K562 (cell line): ENCODE results near the gene NRF1. TPM values are rescaled to one million over a fixed set of nuclear protein-coding genes. Genes with fewer than 3 reads are reported as not detected.

ENCODE experiments used
- ATAC-seq: fragments of 200-7000 bp; cut with Tn5 transposase; 3 replicates; pipeline ENCODE4 v1.9.1; 2020; ENCODE audit warnings: moderate library complexity
- BruUV-seq: library from RNA; stranded (reverse); fragments of 400-500 nt; replicated peaks from 2 replicates; lab custom pipeline; 2021; lab: Mats Ljungman, UMichigan
- CTCF ChIA-PET: fragments of 300-600 bp; formaldehyde crosslinking; extraction: SDS; loops from one replicate; lab custom pipeline; 2021; ENCODE audit warnings: low intra/inter-chr PET ratio; lab: Yijun Ruan, JAX
- POLR2A ChIA-PET: fragments of 300-600, 350-650 bp; sonication (Branson Sonifier 250); formaldehyde crosslinking; extraction: SDS; loops from one replicate; lab custom pipeline; 2021; ENCODE audit warnings: antibody characterized with exemption, inconsistent platforms; lab: Yijun Ruan, JAX
- DNase-seq, 4 experiments: peaks; one replicate each; pipeline versions ENCODE4 v3.0.0 to v3.0.0-alpha.2; 2011 to 2018; ENCODE audit warnings: low spot score in 3 of 4, mixed read lengths in 3 of 4; ENCODE audit errors: extremely low read depth in 1 of 4
- FAIRE-seq: peaks from 2 replicates; lab custom pipeline; 2011; peaks lifted over from hg19 to GRCh38; lab: Jason Lieb, UNC
- H2AFZ ChIP-seq: 2 replicates; pipeline ENCODE4 v1.6.0; 2011; ENCODE audit warnings: low read depth, low read length, control low read depth, inconsistent platforms
- H3K27ac ChIP-seq: fragments of 200-600 bp; 3 replicates; pipeline ENCODE4 v1.8.0; 2011; ENCODE audit warnings: low read depth, mild to moderate bottlenecking, control low read depth, inconsistent platforms, low read length, moderate library complexity, mixed read lengths; ENCODE audit errors: extremely low read depth
- H3K27me3 ChIP-seq, 2 experiments: fragments of 300-600 bp in 1 of 2; 2 replicates in 1 of 2; 3 replicates in 1 of 2; pipeline versions ENCODE4 v1.6.0 to v1.8.0; 2011; ENCODE audit warnings: inconsistent platforms in 2 of 2, low read length in 2 of 2, mild to moderate bottlenecking in 1 of 2, mixed read lengths in 1 of 2, moderate library complexity in 1 of 2; ENCODE audit not compliant: control insufficient read depth in 2 of 2, insufficient read depth in 2 of 2
- H3K36me3 ChIP-seq: fragments of 300-600 bp; 3 replicates; pipeline ENCODE4 v1.8.0; 2011; ENCODE audit warnings: mild to moderate bottlenecking, low read length, inconsistent platforms; ENCODE audit not compliant: control insufficient read depth, insufficient read depth
- H3K4me1 ChIP-seq, 2 experiments: fragments of 200-600 bp in 1 of 2; replicated peaks in 1 of 2; 2 replicates in 1 of 2; 3 replicates in 1 of 2; pipeline versions ENCODE4 v1.5.1 to v1.8.0; 2011; ENCODE audit warnings: inconsistent platforms in 2 of 2, low read length in 2 of 2, mild to moderate bottlenecking in 1 of 2, mixed read lengths in 1 of 2, moderate library complexity in 1 of 2; ENCODE audit not compliant: control insufficient read depth in 2 of 2, insufficient read depth in 2 of 2
- H3K4me2 ChIP-seq: 2 replicates; pipeline ENCODE4 v1.6.1; 2011; ENCODE audit warnings: low read length, control low read depth, inconsistent platforms, mixed read lengths; ENCODE audit not compliant: insufficient read depth
- H3K4me3 ChIP-seq: fragments of 200-600 bp; sonication (generic), shearing (Covaris generic); 2 replicates; pipeline ENCODE4 v1.5.1; 2016; ENCODE audit warnings: control low read depth, inconsistent platforms
- H3K79me2 ChIP-seq: fragments of 200-600 bp; 3 replicates; pipeline ENCODE4 v1.8.0; 2011; ENCODE audit warnings: low read length, inconsistent platforms; ENCODE audit not compliant: control insufficient read depth, insufficient read depth
- H3K9ac ChIP-seq, 2 experiments: 2 replicates each; pipeline versions ENCODE4 v1.6.0 to v1.6.1; 2011; ENCODE audit warnings: low read depth in 2 of 2, low read length in 2 of 2, control low read depth in 1 of 2, inconsistent platforms in 1 of 2, mild to moderate bottlenecking in 1 of 2, mixed read lengths in 1 of 2; ENCODE audit not compliant: insufficient read depth in 1 of 2
- H3K9me1 ChIP-seq: one replicate; pipeline ENCODE4 v1.6.0; 2011; ENCODE audit warnings: inconsistent platforms, mild to moderate bottlenecking, low read length, moderate library complexity; ENCODE audit not compliant: control insufficient read depth, insufficient read depth
- H3K9me3 ChIP-seq: replicated peaks from 2 replicates; pipeline ENCODE4 v1.5.1; 2011; ENCODE audit warnings: low read depth, low read length, inconsistent platforms; ENCODE audit not compliant: control insufficient read depth, insufficient read depth
- H4K20me1 ChIP-seq: replicated peaks from 2 replicates; pipeline ENCODE4 v1.6.1; 2011; ENCODE audit warnings: low read length, inconsistent platforms, mixed read lengths; ENCODE audit not compliant: control insufficient read depth, insufficient read depth
- BCOR ChIP-seq: fragments of 450-650 bp; IDR thresholded peaks from 2 replicates; pipeline ENCODE4 v1.6.1; 2016
- CBFB ChIP-seq: sonication (generic); formaldehyde crosslinking; IDR thresholded peaks from 2 replicates; pipeline ENCODE4 v1.4.0; 2020; ENCODE audit warnings: mild to moderate bottlenecking, missing genetic modification reagents
- CXXC5 ChIP-seq: fragments of 250-450 bp; sonication (Bioruptor Pico); IDR thresholded peaks from 2 replicates; pipeline ENCODE4 v1.8.0; 2022; ENCODE audit warnings: inconsistent platforms, mild to moderate bottlenecking, moderate library complexity
- ESRRA ChIP-seq: fragments of 450-650 bp; IDR thresholded peaks from 2 replicates; pipeline ENCODE4 v1.6.1; 2014; ENCODE audit warnings: low read depth, mild to moderate bottlenecking, moderate library complexity, borderline replicate concordance
- POU5F1 ChIP-seq: fragments of 150-350 bp; IDR thresholded peaks from 2 replicates; pipeline ENCODE4 v1.6.1; 2014; ENCODE audit warnings: borderline replicate concordance, low read length, low read depth, mild to moderate bottlenecking; ENCODE audit not compliant: partially characterized antibody
- ZBTB33 ChIP-seq: sonication (generic); formaldehyde crosslinking; IDR thresholded peaks from 2 replicates; pipeline ENCODE4 v1.8.1; 2023; ENCODE audit warnings: mild to moderate bottlenecking, missing genetic modification reagents
- ZFP1 ChIP-seq: fragments of 450-650 bp; formaldehyde crosslinking; IDR thresholded peaks from 2 replicates; pipeline ENCODE4 v1.4.0; 2020; ENCODE audit warnings: mild to moderate bottlenecking, mixed read lengths
- ZFX ChIP-seq: sonication (generic); formaldehyde crosslinking; IDR thresholded peaks from 2 replicates; pipeline ENCODE4 v1.8.0; 2022; ENCODE audit warnings: mild to moderate bottlenecking, missing genetic modification reagents, moderate library complexity
- WGBS: fragments of 100-300 bp; shearing (Covaris generic); methylation state at CpG from one replicate; pipeline ENCODE4 v1.1.6; 2016; ENCODE audit warnings: low coverage, mixed read lengths; ENCODE audit not compliant: insufficient coverage; ENCODE audit errors: missing lambda C conversion rate; 5-methylcytosine and 5-hydroxymethylcytosine counted together
- in situ Hi-C: fragments of 300-500 bp; cut with MboI; formaldehyde crosslinking; loops from 4 replicates; pipeline ENCODE4 v1.15.0; 2018; ENCODE audit warnings: inconsistent platforms, mixed read lengths
- intact Hi-C: fragments of 100-400 bp; cut with micrococcal nuclease; formaldehyde crosslinking; loops from 2 replicates; pipeline ENCODE4 v1.14.2; 2022
- polyA plus RNA-seq, 8 experiments: library from polyadenylated mRNA; depleted of rRNA in 4 of 8; stranded (reverse) in 5 of 8; unstranded in 3 of 8; fragments of >200 nt; fragmentation: Nextera tagmentation in 2 of 8; fragmentation: Illumina TruSeq in 1 of 8; extraction: Ambion mirVana in 2 of 8; extraction: Trizol in 1 of 8; gene quantifications; 2 replicates each; pipeline versions ENCODE4 v1.2.1 to v1.2.3, GENCODE V29; 2011 to 2014; ENCODE audit warnings: inconsistent platforms in 1 of 8, missing spikeins in 1 of 8
- total RNA-seq, 7 experiments: library from RNA; depleted of rRNA in 6 of 7; stranded (reverse); fragments of >200 nt in 6 of 7; fragmentation: Illumina TruSeq in 2 of 7; extraction: Trizol in 2 of 7; gene quantifications; 2 replicates each; pipeline versions ENCODE4 v1.2.1 to v1.2.3, GENCODE V29; 2011 to 2021; ENCODE audit warnings: low replicate concordance in 1 of 7
- TF ChIP-seq, protein P1 (sequence below), 2 experiments: IDR thresholded peaks in 1 of 2; conservative IDR thresholded peaks in 1 of 2; 2 replicates each; pipeline ENCODE4 v1.6.1; 2016; ENCODE audit warnings: low read depth in 2 of 2, mild to moderate bottlenecking in 1 of 2, missing compliant biosample characterization in 1 of 2, missing genetic modification characterization in 1 of 2, moderate library complexity in 1 of 2

The NRF1 gene
- total and polyA plus RNA-seq, 9 of the 15 experiments (the other 6 are each of a cell fraction or from before 2014, with no cell fraction given): 8.6 to 28.8 (median 20.3) TPM

DNA sequence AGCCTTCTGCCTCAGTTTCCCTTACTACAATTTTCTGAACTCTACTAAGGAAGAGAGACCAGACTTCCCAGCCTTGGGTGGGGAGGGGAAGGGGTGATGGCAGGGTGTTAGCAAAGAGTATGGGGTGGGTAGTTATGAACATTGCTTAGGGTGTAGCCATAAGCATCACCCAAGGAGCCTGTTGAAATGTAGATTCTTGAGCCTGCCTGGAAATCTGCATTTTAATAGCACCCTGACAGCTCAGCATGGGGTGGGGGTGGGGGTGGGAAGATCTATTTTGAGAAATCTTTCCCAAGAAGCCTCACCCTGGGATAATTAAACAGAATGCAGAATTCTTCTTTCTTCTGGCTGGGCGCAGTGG is 164.8 kb downstream of the NRF1 start:
- ATAC-seq (no peak), FAIRE-seq (no peak), DNase-seq (no peak)
- CTCF ChIA-PET: no interaction called here
- Histone ChIP-seq H4K20me1 (no peaks in the 10 kb centered on the region; the same call in 1 of the 2 replicates), H3K27me3 (no peaks in the 10 kb centered on the region), H3K36me3 (no peaks in the 10 kb centered on the region), H2AFZ (no peak overlapping the region), H3K27ac (no peak overlapping the region), H3K9me3 (no peaks in the 10 kb centered on the region), H3K79me2 (peaks cover 23% of the 10 kb centered on the region; the same call in 2 of the 3 replicates), H3K4me3 (no peak overlapping the region), H3K4me2 (no peak overlapping the region), H3K9me1 (no peaks in the 10 kb centered on the region), H3K9ac (peak overlapping the region in 1 of 2 experiments; percentile 29; a peak in 1 of 4 replicates), H3K4me1 (peaks cover 6 to 85% of the 10 kb centered on the region in 2 experiments; a peak in 3 of 5 replicates)
- no peak for TF ChIP-seq CXXC5 (CRISPR knock-in tag)
- TF ChIP-seq ZFP1 (CRISPR knock-in tag): no peak
- 0 out of 2 replicates have a peak, but pooled peaks have one; percentile 25 for TF ChIP-seq BCOR
- TF ChIP-seq POU5F1: no peak
- no TSS peak for BruUV-seq
- WGBS: 100% methylated on average over 1 of the region's 1 CpG
- POLR2A ChIA-PET: interaction anchor here (0.7 kb wide), 1 partner anchor 37 kb away, joined by 3 read pairs; no protein-coding TSS in a partner anchor
- intact Hi-C loops (no loop called here), in situ Hi-C loops (no loop called here)

DNA sequence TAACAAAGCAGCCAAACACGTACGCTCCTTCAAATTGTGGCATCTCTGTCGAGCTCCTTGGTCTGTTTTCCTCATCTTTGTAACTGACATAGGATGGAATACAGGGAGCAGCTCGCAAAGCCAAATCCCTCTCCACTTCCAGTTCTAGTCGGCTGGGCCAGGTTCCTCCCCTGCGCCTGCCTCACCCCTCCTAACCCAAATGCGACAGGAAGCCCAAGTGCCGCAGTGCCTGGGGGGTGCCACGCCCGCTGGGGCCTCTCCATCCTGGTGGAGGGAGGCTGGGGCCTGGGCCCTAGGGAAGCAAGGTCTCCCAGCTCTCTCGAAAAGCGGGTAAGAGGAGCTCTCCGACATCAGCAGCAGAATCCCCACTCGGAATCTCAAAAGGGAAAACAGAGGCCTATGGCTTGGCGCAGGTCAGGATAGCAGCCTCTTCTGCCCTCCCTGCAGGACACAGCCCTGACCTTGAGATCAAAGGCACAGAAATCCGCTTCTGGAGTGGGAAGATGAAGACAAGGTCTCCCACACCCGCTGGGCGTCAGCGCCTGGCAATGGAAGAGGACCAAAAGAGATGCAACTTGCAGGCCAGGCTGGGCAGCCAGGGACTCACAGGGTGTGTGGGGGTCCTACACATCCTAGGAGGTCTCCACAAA is 165.8 kb downstream of the NRF1 start:
- peak; percentile 54 for FAIRE-seq
- intact Hi-C loops: no loop called here
- H3K27ac ChIP-seq: no peak overlapping the region

More for the DNA sequence above, 165.8 kb downstream of the NRF1 start:
- no peak for ATAC-seq
- CTCF ChIA-PET: no interaction called here
- no peaks in the 10 kb centered on the region for H3K36me3 ChIP-seq
- DNase-seq: no peak
- WGBS: 88% methylated on average over 19 of the region's 19 CpGs
- no TSS peak for BruUV-seq
- H3K4me2 ChIP-seq: no peak overlapping the region
- in situ Hi-C loops: no loop called here
- peaks cover 6 to 85% of the 10 kb centered on the region in 2 experiments; a peak in 3 of 5 replicates for H3K4me1 ChIP-seq
- no peak overlapping the region for H3K9ac ChIP-seq
- POLR2A ChIA-PET: interaction anchor here (0.7 to 1.5 kb wide), 3 partner anchors 8 to 58 kb away, joined by 3 to 6 read pairs (median 5); no protein-coding TSS in a partner anchor
- H3K4me3 ChIP-seq: no peak overlapping the region
- TF ChIP-seq ESRRA (0 out of 2 replicates have a peak, but pooled peaks have one; percentile 9), ZBTB33 (CRISPR knock-in tag) (peak; percentile 83), CBFB (CRISPR knock-in tag) (0 out of 2 replicates have a peak, but pooled peaks have one; percentile 39), CXXC5 (CRISPR knock-in tag) (no peak), ZFX (CRISPR knock-in tag) (peak; percentile 28; the same call in 1 of the 2 replicates)
- TF ChIP-seq, protein P1, sequence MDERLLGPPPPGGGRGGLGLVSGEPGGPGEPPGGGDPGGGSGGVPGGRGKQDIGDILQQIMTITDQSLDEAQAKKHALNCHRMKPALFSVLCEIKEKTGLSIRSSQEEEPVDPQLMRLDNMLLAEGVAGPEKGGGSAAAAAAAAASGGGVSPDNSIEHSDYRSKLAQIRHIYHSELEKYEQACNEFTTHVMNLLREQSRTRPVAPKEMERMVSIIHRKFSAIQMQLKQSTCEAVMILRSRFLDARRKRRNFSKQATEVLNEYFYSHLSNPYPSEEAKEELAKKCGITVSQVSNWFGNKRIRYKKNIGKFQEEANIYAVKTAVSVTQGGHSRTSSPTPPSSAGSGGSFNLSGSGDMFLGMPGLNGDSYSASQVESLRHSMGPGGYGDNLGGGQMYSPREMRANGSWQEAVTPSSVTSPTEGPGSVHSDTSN (CRISPR knock-in tag; IDR thresholded peaks at IDR 0.05; ENCODE audit: low read depth): no peak
- TF ChIP-seq, protein P1 (tag; conservative IDR thresholded peaks at IDR 0.05; ENCODE audit: low read depth): no peak
- H3K79me2 ChIP-seq: peaks cover 23% of the 10 kb centered on the region; the same call in 2 of the 3 replicates
- no peaks in the 10 kb centered on the region; the same call in 1 of the 2 replicates for H4K20me1 ChIP-seq
- H3K9me3 ChIP-seq: no peaks in the 10 kb centered on the region
- no peaks in the 10 kb centered on the region for H3K27me3 ChIP-seq
- no peak overlapping the region for H2AFZ ChIP-seq
- H3K9me1 ChIP-seq: no peaks in the 10 kb centered on the region
